Measurements from ENCODE around the gene ERVV-1.

Gene ERVV-1

DNA sequence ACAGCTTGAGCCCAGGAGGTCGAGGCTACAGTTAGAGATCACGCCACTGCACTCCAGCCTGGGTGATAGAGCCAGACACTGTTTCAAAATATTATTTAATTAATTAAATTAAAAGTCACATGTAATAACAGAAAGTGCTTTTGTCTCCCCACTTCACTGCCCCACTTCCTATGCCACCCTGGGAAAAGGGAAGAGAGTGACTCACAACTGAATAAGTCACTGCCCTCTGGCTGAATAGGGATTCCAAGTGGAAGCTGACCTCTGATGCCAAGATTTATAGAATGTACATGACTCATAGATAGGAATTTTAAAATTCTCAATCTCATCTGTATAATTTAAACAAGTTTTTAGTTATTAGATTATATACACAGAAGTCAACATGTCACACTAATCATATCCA lies 22.2 kb upstream of the ERVV-1 start:
- DNase-seq (ENCODE audit: low spot score) = peak; percentile 85
- peak overlapping the region; percentile 49; the same call in 1 of the 2 replicates for H3K27ac ChIP-seq
- ChIA-PET POLR2A (ENCODE audit: low non-redundant PET) (no interaction called here), CTCF (no interaction called here)
- TF ChIP-seq, protein P1, sequence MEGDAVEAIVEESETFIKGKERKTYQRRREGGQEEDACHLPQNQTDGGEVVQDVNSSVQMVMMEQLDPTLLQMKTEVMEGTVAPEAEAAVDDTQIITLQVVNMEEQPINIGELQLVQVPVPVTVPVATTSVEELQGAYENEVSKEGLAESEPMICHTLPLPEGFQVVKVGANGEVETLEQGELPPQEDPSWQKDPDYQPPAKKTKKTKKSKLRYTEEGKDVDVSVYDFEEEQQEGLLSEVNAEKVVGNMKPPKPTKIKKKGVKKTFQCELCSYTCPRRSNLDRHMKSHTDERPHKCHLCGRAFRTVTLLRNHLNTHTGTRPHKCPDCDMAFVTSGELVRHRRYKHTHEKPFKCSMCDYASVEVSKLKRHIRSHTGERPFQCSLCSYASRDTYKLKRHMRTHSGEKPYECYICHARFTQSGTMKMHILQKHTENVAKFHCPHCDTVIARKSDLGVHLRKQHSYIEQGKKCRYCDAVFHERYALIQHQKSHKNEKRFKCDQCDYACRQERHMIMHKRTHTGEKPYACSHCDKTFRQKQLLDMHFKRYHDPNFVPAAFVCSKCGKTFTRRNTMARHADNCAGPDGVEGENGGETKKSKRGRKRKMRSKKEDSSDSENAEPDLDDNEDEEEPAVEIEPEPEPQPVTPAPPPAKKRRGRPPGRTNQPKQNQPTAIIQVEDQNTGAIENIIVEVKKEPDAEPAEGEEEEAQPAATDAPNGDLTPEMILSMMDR (conservative IDR thresholded peaks at IDR 0.05; ENCODE audit: low read depth) = no peak

DNA sequence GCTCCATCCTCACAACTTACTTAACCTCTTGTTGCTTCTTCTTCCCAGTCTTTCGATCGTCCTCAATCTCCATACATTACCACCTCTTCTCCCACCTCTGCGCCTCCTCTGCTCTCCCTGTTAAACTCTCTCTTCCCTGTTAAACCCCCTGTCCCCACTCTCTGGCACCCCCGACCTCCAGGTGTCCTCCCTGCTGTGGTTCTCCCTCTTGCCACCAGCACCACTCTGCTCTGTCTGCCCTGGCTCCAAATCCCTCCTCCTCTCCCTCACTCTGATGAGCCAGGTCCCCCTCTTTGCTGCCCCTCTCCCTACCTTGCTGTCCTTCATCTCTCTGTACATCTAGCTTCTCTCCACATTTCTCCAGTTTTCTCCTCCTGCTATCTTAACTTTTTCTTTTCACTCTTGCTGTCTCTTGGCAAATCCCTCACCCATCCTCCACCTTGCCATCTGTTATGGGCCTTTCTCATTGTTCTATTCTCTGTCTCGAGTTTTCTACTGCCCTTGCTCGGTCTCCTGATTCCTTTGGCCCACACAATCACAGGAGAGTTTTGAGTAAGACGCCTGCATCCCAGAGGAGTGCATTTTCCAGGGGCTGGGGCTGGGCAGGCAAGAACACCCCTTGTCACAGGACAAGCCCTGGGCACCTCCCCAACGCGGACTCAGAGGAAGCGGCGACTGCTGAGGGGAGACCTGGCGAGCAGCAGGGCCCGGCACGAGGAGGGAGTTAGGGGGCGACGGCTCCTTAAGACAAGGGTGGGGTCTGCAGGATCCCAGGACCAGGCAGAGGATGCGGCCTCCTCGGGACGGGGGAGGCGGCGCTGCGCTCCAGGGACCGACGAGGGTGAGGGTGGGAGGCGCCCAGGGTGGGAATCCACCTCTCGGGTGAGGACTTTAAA lies 21.4 kb upstream of the ERVV-1 start:
- TF ChIP-seq, protein P1 (conservative IDR thresholded peaks at IDR 0.05; ENCODE audit: low read depth) = no peak
- CTCF ChIA-PET = no interaction called here
- POLR2A ChIA-PET (ENCODE audit: low non-redundant PET) = no interaction called here
- 0 out of 2 replicates have a peak overlapping the region, but pooled peaks have one; percentile 9 for H3K27ac ChIP-seq
- DNase-seq (ENCODE audit: low spot score) = no peak

- TF ChIP-seq, protein P1 (conservative IDR thresholded peaks at IDR 0.05; ENCODE audit: low read depth) = no peak
- H3K27ac ChIP-seq = 0 out of 2 replicates have a peak overlapping the region, but pooled peaks have one; percentile 9
- POLR2A ChIA-PET (ENCODE audit: low non-redundant PET) = no interaction called here
- CTCF ChIA-PET = interaction anchor here (0.6 to 1.4 kb wide), 7 partner anchors 11 to 1637 kb away, joined by 3 to 5 read pairs (median 3); no protein-coding TSS in a partner anchor
- peak; percentile 62 for DNase-seq (ENCODE audit: low spot score)
Observed at GRCh38 chr19:52993342-52994178, 20.2 kb upstream of the ERVV-1 start.

- no peak for DNase-seq (ENCODE audit: low spot score)
- ChIA-PET CTCF (interaction anchor here (0.6 kb wide), 1 partner anchor 373 kb away, joined by 4 read pairs; no protein-coding TSS in a partner anchor), POLR2A (ENCODE audit: low non-redundant PET) (no interaction called here)
- H3K27ac ChIP-seq = no peak overlapping the region
- TF ChIP-seq, protein P1 (conservative IDR thresholded peaks at IDR 0.05; ENCODE audit: low read depth) = no peak
Observed at GRCh38 chr19:52995711-52996110, 18.0 kb upstream of the ERVV-1 start.

DNA sequence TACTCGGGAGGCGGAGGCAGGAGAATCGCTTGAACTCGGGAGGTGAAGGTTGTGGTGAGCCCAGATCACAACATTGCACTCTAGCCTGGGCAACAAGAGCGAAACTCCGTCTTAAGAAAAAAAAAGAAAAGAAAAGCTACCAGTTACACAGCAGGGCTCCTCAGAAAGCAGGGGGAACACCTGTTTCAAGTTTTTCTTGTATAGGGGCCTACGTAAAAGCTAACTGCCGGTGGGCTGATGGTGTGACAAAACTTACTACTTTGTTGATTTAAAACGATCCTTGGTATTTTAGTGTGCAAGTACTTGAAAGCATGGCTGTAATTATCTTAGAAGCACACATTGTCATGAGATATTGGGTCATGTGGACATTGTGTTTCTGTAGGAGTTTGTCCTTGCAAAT lies 15.7 kb upstream of the ERVV-1 start:
- H3K27ac ChIP-seq = no peak overlapping the region
- ChIA-PET POLR2A (ENCODE audit: low non-redundant PET) (no interaction called here), CTCF (no interaction called here)
- no peak for DNase-seq (ENCODE audit: low spot score)
- TF ChIP-seq, protein P1 (conservative IDR thresholded peaks at IDR 0.05; ENCODE audit: low read depth) = no peak

DNA sequence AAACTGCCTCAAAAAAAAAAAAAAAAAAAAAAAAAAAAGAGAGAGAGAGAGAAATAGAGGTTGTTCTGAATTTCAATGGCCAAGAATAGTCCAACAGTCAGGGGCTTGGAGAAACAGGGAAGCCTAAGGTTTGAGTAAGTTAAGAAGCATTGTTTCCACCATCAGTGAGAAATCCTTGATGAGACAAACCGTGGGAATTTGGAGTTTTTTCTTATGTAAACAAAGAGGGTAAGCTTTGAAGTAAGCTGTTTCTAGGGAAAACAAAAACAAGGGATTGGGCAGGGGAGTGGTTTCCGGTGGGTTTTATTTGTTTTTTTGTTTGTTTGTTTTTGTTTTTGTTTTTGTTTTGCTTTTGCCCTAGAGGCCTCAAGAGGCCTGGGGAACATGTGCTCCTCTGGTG lies 11.2 kb upstream of the ERVV-1 start:
- DNase-seq (ENCODE audit: low spot score) = no peak
- TF ChIP-seq, protein P1 (conservative IDR thresholded peaks at IDR 0.05; ENCODE audit: low read depth) = no peak
- ChIA-PET CTCF (no interaction called here), POLR2A (ENCODE audit: low non-redundant PET) (no interaction called here)
- no peak overlapping the region for H3K27ac ChIP-seq
